ENCODE data around the gene CDKAL1. TPM values are rescaled to one million over a fixed set of nuclear protein-coding genes. Genes with fewer than 3 reads are reported as not detected.

The CDKAL1 gene
- polyA plus RNA-seq, 2 of the 4 experiments (the other 2 are of a cell fraction): 4.7 to 8.3 TPM

DNA sequence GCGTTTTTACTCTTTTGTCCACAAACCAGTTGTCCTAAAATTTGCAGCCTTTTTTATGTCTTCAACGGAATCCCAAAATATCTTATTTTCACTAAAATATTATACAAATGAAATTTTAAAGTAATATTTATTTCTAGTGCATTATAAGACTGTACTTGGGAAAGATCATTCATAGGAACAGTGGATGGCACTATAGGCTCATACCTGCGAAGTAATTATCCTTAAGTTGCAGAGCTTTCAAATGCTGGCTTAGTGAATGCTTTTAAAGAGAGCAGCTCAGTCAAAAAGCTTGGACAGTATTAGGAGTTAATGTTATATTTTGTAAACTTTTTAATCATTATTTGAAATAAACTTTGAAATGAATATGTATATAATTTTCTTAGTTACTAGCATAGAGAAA is 254.9 kb downstream of the CDKAL1 start:
- WGBS (ENCODE audit: missing lambda C conversion rate): 88% methylated on average over 3 of the region's 3 CpGs
- no peaks in the 10 kb centered on the region for H3K9me3 ChIP-seq
- ATAC-seq: no peak
- no peak overlapping the region for H3K27ac ChIP-seq
- no peak overlapping the region for H3K4me3 ChIP-seq
- no peaks in the 10 kb centered on the region for H3K4me1 ChIP-seq
- FAIRE-seq: no peak
- no peak for TF ChIP-seq KDM5A (IDR thresholded peaks at IDR 0.05)
- peak; percentile 38; the same call in 1 of the 3 replicates for TF ChIP-seq SMC3 (IDR thresholded peaks at IDR 0.05)
- TF ChIP-seq RAD21 (conservative IDR thresholded peaks at IDR 0.05 in 1 of 2, IDR thresholded peaks at IDR 0.05 in 1 of 2): peak; percentile 33 to 46; a peak in 4 of 5 replicates
- TF ChIP-seq MAFK (IDR thresholded peaks at IDR 0.05; ENCODE audit: partially characterized antibody): no peak
- TF ChIP-seq, protein P1, sequence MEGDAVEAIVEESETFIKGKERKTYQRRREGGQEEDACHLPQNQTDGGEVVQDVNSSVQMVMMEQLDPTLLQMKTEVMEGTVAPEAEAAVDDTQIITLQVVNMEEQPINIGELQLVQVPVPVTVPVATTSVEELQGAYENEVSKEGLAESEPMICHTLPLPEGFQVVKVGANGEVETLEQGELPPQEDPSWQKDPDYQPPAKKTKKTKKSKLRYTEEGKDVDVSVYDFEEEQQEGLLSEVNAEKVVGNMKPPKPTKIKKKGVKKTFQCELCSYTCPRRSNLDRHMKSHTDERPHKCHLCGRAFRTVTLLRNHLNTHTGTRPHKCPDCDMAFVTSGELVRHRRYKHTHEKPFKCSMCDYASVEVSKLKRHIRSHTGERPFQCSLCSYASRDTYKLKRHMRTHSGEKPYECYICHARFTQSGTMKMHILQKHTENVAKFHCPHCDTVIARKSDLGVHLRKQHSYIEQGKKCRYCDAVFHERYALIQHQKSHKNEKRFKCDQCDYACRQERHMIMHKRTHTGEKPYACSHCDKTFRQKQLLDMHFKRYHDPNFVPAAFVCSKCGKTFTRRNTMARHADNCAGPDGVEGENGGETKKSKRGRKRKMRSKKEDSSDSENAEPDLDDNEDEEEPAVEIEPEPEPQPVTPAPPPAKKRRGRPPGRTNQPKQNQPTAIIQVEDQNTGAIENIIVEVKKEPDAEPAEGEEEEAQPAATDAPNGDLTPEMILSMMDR (IDR thresholded peaks at IDR 0.05): peak; percentile 30; the same call in 2 of the 3 replicates
- DNase-seq (ENCODE audit: low read depth in 1 of 2, low spot score in 1 of 2): peak in 1 of 2 experiments; percentile 22
- POLR2A ChIA-PET: no interaction called here
- no peak overlapping the region for H3K4me2 ChIP-seq
- CTCF ChIA-PET: interaction anchor here (1.2 kb wide), 1 partner anchor 800 kb away, joined by 3 read pairs; no protein-coding TSS in a partner anchor

DNA sequence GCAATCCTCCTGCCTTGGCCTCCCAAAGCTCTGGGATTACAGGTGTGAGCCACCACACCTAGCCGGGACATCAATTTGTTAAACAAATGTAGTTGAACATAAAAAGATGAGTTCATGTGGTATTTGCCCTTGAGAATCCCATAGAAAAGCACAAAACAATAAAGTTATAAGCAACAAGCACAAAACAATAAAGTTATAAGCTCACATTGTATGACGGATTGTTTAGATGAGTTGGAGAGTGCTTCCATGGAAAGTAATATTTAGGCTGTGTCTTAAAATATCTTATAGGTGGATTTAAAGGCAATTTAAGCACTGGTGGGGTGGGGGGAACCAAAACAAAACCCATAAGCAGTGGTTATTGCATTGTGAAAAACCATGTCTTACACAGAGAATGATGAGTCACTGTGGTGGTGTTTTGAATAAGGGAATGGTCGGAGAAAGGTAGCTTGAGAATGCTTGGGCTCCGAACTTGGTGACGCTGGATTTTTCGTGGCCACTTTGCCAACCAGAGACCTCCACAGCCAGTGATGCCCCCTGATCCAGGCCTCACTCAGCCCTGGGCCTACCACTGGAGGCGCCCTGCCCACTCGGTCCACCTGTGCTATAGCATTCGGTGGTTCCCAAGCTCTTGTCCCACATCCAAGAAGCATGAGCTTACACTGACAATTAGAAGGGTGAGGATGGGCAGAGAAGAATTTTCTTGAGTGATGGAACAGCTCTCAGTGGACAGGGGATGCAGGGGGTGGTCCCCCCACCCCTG is 256.0 kb downstream of the CDKAL1 start:
- no peak overlapping the region for H3K4me2 ChIP-seq
- no peak overlapping the region for H3K4me3 ChIP-seq
- WGBS (ENCODE audit: missing lambda C conversion rate): 83% methylated on average over 7 of the region's 9 CpGs
- ChIA-PET POLR2A (no interaction called here), CTCF (interaction anchor here (1.2 kb wide), 1 partner anchor 799 kb away, joined by 3 read pairs; no protein-coding TSS in a partner anchor)
- DNase-seq (ENCODE audit: low read depth in 1 of 2, low spot score in 1 of 2) (no peak), ATAC-seq (no peak), FAIRE-seq (no peak)
- no peaks in the 10 kb centered on the region for H3K4me1 ChIP-seq
- H3K27ac ChIP-seq: no peak overlapping the region
- H3K9me3 ChIP-seq: no peaks in the 10 kb centered on the region
- no peak for TF ChIP-seq TP53 (CRISPR knock-in tag; IDR thresholded peaks at IDR 0.05)
- TF ChIP-seq NPAS2 (CRISPR knock-in tag; IDR thresholded peaks at IDR 0.05; ENCODE audit: borderline replicate concordance): no peak
- TF ChIP-seq, protein P2, sequence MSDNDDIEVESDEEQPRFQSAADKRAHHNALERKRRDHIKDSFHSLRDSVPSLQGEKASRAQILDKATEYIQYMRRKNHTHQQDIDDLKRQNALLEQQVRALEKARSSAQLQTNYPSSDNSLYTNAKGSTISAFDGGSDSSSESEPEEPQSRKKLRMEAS (IDR thresholded peaks at IDR 0.05): no peak
- no peak for TF ChIP-seq NR3C1 (IDR thresholded peaks at IDR 0.05)
- no peak for TF ChIP-seq FOSL2 (IDR thresholded peaks at IDR 0.05)
- TF ChIP-seq FOSL2 (CRISPR knock-in tag; IDR thresholded peaks at IDR 0.05): no peak
- no peak for TF ChIP-seq FOXS1 (CRISPR knock-in tag; IDR thresholded peaks at IDR 0.05)
- no peak for TF ChIP-seq POLR2AphosphoS2 (conservative IDR thresholded peaks at IDR 0.05; ENCODE audit: low read length)
- TF ChIP-seq GATA3 (IDR thresholded peaks at IDR 0.05; ENCODE audit: borderline replicate concordance): no peak
- TF ChIP-seq, protein P3, sequence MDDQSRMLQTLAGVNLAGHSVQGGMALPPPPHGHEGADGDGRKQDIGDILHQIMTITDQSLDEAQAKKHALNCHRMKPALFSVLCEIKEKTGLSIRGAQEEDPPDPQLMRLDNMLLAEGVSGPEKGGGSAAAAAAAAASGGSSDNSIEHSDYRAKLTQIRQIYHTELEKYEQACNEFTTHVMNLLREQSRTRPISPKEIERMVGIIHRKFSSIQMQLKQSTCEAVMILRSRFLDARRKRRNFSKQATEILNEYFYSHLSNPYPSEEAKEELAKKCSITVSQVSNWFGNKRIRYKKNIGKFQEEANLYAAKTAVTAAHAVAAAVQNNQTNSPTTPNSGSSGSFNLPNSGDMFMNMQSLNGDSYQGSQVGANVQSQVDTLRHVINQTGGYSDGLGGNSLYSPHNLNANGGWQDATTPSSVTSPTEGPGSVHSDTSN (IDR thresholded peaks at IDR 0.05): no peak
- no peak for TF ChIP-seq HDAC2 (IDR thresholded peaks at IDR 0.05)
- TF ChIP-seq POLR2A (IDR thresholded peaks at IDR 0.05; ENCODE audit: low read length): no peak
- TF ChIP-seq ESRRA (IDR thresholded peaks at IDR 0.05; ENCODE audit: borderline replicate concordance, low read length): no peak
- TF ChIP-seq ZSCAN20 (CRISPR knock-in tag; IDR thresholded peaks at IDR 0.05): no peak
- TF ChIP-seq, protein P4, sequence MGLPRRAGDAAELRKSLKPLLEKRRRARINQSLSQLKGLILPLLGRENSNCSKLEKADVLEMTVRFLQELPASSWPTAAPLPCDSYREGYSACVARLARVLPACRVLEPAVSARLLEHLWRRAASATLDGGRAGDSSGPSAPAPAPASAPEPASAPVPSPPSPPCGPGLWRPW (IDR thresholded peaks at IDR 0.05): no peak
- TF ChIP-seq TFCP2L1 (CRISPR knock-in tag; IDR thresholded peaks at IDR 0.05): no peak
- TF ChIP-seq, protein P5, sequence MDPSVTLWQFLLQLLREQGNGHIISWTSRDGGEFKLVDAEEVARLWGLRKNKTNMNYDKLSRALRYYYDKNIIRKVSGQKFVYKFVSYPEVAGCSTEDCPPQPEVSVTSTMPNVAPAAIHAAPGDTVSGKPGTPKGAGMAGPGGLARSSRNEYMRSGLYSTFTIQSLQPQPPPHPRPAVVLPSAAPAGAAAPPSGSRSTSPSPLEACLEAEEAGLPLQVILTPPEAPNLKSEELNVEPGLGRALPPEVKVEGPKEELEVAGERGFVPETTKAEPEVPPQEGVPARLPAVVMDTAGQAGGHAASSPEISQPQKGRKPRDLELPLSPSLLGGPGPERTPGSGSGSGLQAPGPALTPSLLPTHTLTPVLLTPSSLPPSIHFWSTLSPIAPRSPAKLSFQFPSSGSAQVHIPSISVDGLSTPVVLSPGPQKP (IDR thresholded peaks at IDR 0.05; ENCODE audit: low read depth, low read length): no peak
- no peak for TF ChIP-seq BHLHE40 (IDR thresholded peaks at IDR 0.05; ENCODE audit: low read depth, low read length)
- TF ChIP-seq, protein P6, sequence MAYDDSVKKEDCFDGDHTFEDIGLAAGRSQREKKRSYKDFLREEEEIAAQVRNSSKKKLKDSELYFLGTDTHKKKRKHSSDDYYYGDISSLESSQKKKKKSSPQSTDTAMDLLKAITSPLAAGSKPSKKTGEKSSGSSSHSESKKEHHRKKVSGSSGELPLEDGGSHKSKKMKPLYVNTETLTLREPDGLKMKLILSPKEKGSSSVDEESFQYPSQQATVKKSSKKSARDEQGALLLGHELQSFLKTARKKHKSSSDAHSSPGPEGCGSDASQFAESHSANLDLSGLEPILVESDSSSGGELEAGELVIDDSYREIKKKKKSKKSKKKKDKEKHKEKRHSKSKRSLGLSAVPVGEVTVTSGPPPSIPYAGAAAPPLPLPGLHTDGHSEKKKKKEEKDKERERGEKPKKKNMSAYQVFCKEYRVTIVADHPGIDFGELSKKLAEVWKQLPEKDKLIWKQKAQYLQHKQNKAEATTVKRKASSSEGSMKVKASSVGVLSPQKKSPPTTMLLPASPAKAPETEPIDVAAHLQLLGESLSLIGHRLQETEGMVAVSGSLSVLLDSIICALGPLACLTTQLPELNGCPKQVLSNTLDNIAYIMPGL (CRISPR knock-in tag; IDR thresholded peaks at IDR 0.05; ENCODE audit: borderline replicate concordance): no peak
- TF ChIP-seq MAFK (IDR thresholded peaks at IDR 0.05; ENCODE audit: partially characterized antibody): no peak
